Measurements from ENCODE around the gene MYO3B. TPM values are rescaled to one million over a fixed set of nuclear protein-coding genes. Genes with fewer than 3 reads are reported as not detected.
"Not testable (repeated sequence)": the region's sequence is repeated elsewhere in the genome, so short reads cannot be mapped to it uniquely, and the experiment has no call there.

Gene MYO3B
- total and polyA plus RNA-seq, 4 donors, result 0.50 to 0.61 (median 0.53) TPM

- Histone ChIP-seq H3K9me3 (ENCODE audit: control insufficient read depth, insufficient read depth, low read length) (peaks cover 1% of the 10 kb centered on the region), H3K4me1 (ENCODE audit: control insufficient read depth, insufficient read depth, low read length) (no peaks in the 10 kb centered on the region)
- no CpG with 5 or more reads among the region's 1 CpG for WGBS (ENCODE audit: insufficient coverage)
Measured at GRCh38 chr2:170206246-170206645, 28.3 kb downstream of the MYO3B start.

GRCh38 chr2:170206805-170207407 is 29.0 kb downstream of the MYO3B start:
- Histone ChIP-seq H3K9me3 (ENCODE audit: control insufficient read depth, insufficient read depth, low read length) (peaks cover 1% of the 10 kb centered on the region), H3K27ac (ENCODE audit: low read depth, low read length) (no peak overlapping the region), H3K4me1 (ENCODE audit: control insufficient read depth, insufficient read depth, low read length) (no peaks in the 10 kb centered on the region), H3K4me3 (ENCODE audit: low read depth, low read length) (no peak overlapping the region), H3K36me3 (ENCODE audit: control insufficient read depth, insufficient read depth, low read length) (no peaks in the 10 kb centered on the region), H3K27me3 (ENCODE audit: control insufficient read depth, insufficient read depth, low read length) (no peaks in the 10 kb centered on the region)
- WGBS (ENCODE audit: insufficient coverage), result no CpG with 5 or more reads among the region's 3 CpGs
- no peak for DNase-seq (ENCODE audit: low read depth in 4 of 6, low spot score in 6 of 6)

More at GRCh38 chr2:170206246-170206645, 28.3 kb downstream of the MYO3B start:
- no peaks in the 10 kb centered on the region for H3K36me3 ChIP-seq (ENCODE audit: control insufficient read depth, insufficient read depth, low read length)
- no peaks in the 10 kb centered on the region for H3K27me3 ChIP-seq (ENCODE audit: control insufficient read depth, insufficient read depth, low read length)
- no peak overlapping the region for H3K4me3 ChIP-seq (ENCODE audit: low read depth, low read length)
- no peak for DNase-seq (ENCODE audit: low read depth in 4 of 6, low spot score in 6 of 6)
- no peak overlapping the region for H3K27ac ChIP-seq (ENCODE audit: low read depth, low read length)

- no peak overlapping the region for H3K27ac ChIP-seq (ENCODE audit: low read depth, low read length)
- H3K4me1 ChIP-seq (ENCODE audit: control insufficient read depth, insufficient read depth, low read length), result no peaks in the 10 kb centered on the region
- H3K36me3 ChIP-seq (ENCODE audit: control insufficient read depth, insufficient read depth, low read length), result no peaks in the 10 kb centered on the region
- no peak for DNase-seq (ENCODE audit: low read depth in 4 of 6, low spot score in 6 of 6)
- H3K4me3 ChIP-seq (ENCODE audit: low read depth, low read length), result no peak overlapping the region
- 63% methylated on average over 1 of the region's 4 CpGs for WGBS (ENCODE audit: insufficient coverage)
- no peaks in the 10 kb centered on the region for H3K27me3 ChIP-seq (ENCODE audit: control insufficient read depth, insufficient read depth, low read length)
- H3K9me3 ChIP-seq (ENCODE audit: control insufficient read depth, insufficient read depth, low read length), result peaks cover 1% of the 10 kb centered on the region
Measured at GRCh38 chr2:170207901-170208300, 30.0 kb downstream of the MYO3B start.

GRCh38 chr2:170208967-170209366 is 31.0 kb downstream of the MYO3B start:
- WGBS (ENCODE audit: insufficient coverage), result 100% methylated on average over 1 of the region's 2 CpGs
- no peaks in the 10 kb centered on the region for H3K4me1 ChIP-seq (ENCODE audit: control insufficient read depth, insufficient read depth, low read length)

GRCh38 chr2:170212625-170213280 is 34.8 kb downstream of the MYO3B start:
- peaks cover 1% of the 10 kb centered on the region for H3K9me3 ChIP-seq (ENCODE audit: control insufficient read depth, insufficient read depth, low read length)
- no peak overlapping the region for H3K27ac ChIP-seq (ENCODE audit: low read depth, low read length)
- H3K27me3 ChIP-seq (ENCODE audit: control insufficient read depth, insufficient read depth, low read length), result no peaks in the 10 kb centered on the region
- H3K4me1 ChIP-seq (ENCODE audit: control insufficient read depth, insufficient read depth, low read length), result no peaks in the 10 kb centered on the region
- 48% methylated on average over 14 of the region's 14 CpGs for WGBS (ENCODE audit: insufficient coverage)
- no peak for DNase-seq (ENCODE audit: low read depth in 4 of 6, low spot score in 6 of 6)
- H3K4me3 ChIP-seq (ENCODE audit: low read depth, low read length), result no peak overlapping the region
- H3K36me3 ChIP-seq (ENCODE audit: control insufficient read depth, insufficient read depth, low read length), result no peaks in the 10 kb centered on the region

More at GRCh38 chr2:170208967-170209366, 31.0 kb downstream of the MYO3B start:
- H3K27me3 ChIP-seq (ENCODE audit: control insufficient read depth, insufficient read depth, low read length), result no peaks in the 10 kb centered on the region
- H3K9me3 ChIP-seq (ENCODE audit: control insufficient read depth, insufficient read depth, low read length), result peaks cover 1% of the 10 kb centered on the region
- H3K27ac ChIP-seq (ENCODE audit: low read depth, low read length), result no peak overlapping the region
- H3K4me3 ChIP-seq (ENCODE audit: low read depth, low read length), result no peak overlapping the region
- DNase-seq (ENCODE audit: low read depth in 4 of 6, low spot score in 6 of 6), result no peak
- no peaks in the 10 kb centered on the region for H3K36me3 ChIP-seq (ENCODE audit: control insufficient read depth, insufficient read depth, low read length)

GRCh38 chr2:170213281-170213625 is 35.3 kb downstream of the MYO3B start:
- not testable (repeated sequence) for H3K36me3 ChIP-seq (ENCODE audit: control insufficient read depth, insufficient read depth, low read length); H3K4me3 ChIP-seq (ENCODE audit: low read depth, low read length); H3K9me3 ChIP-seq (ENCODE audit: control insufficient read depth, insufficient read depth, low read length); H3K4me1 ChIP-seq (ENCODE audit: control insufficient read depth, insufficient read depth, low read length); H3K27ac ChIP-seq (ENCODE audit: low read depth, low read length); H3K27me3 ChIP-seq (ENCODE audit: control insufficient read depth, insufficient read depth, low read length); DNase-seq (ENCODE audit: low read depth in 4 of 6, low spot score in 6 of 6)
- 23% methylated on average over 4 of the region's 10 CpGs for WGBS (ENCODE audit: insufficient coverage)

GRCh38 chr2:170213651-170214050 is 35.7 kb downstream of the MYO3B start:
- Histone ChIP-seq H3K4me1 (ENCODE audit: control insufficient read depth, insufficient read depth, low read length) (no peaks in the 10 kb centered on the region), H3K27ac (ENCODE audit: low read depth, low read length) (no peak overlapping the region), H3K27me3 (ENCODE audit: control insufficient read depth, insufficient read depth, low read length) (no peaks in the 10 kb centered on the region), H3K4me3 (ENCODE audit: low read depth, low read length) (no peak overlapping the region), H3K9me3 (ENCODE audit: control insufficient read depth, insufficient read depth, low read length) (peaks cover 1% of the 10 kb centered on the region), H3K36me3 (ENCODE audit: control insufficient read depth, insufficient read depth, low read length) (no peaks in the 10 kb centered on the region)
- no peak for DNase-seq (ENCODE audit: low read depth in 4 of 6, low spot score in 6 of 6)
- 83% methylated on average over 1 of the region's 2 CpGs for WGBS (ENCODE audit: insufficient coverage)

GRCh38 chr2:170214309-170214948 is 36.5 kb downstream of the MYO3B start:
- H3K9me3 ChIP-seq (ENCODE audit: control insufficient read depth, insufficient read depth, low read length), result no peaks in the 10 kb centered on the region
- 40% methylated on average over 2 of the region's 7 CpGs for WGBS (ENCODE audit: insufficient coverage)
- H3K27me3 ChIP-seq (ENCODE audit: control insufficient read depth, insufficient read depth, low read length), result no peaks in the 10 kb centered on the region
- no peak overlapping the region for H3K27ac ChIP-seq (ENCODE audit: low read depth, low read length)
- peak in 1 of 6 donors; percentile 88 for DNase-seq (ENCODE audit: low read depth in 4 of 6, low spot score in 6 of 6)
- H3K4me1 ChIP-seq (ENCODE audit: control insufficient read depth, insufficient read depth, low read length), result no peaks in the 10 kb centered on the region
- H3K4me3 ChIP-seq (ENCODE audit: low read depth, low read length), result no peak overlapping the region
- H3K36me3 ChIP-seq (ENCODE audit: control insufficient read depth, insufficient read depth, low read length), result no peaks in the 10 kb centered on the region

- Histone ChIP-seq H3K36me3 (ENCODE audit: control insufficient read depth, insufficient read depth, low read length) (no peaks in the 10 kb centered on the region), H3K4me3 (ENCODE audit: low read depth, low read length) (no peak overlapping the region), H3K27ac (ENCODE audit: low read depth, low read length) (no peak overlapping the region), H3K9me3 (ENCODE audit: control insufficient read depth, insufficient read depth, low read length) (no peaks in the 10 kb centered on the region), H3K4me1 (ENCODE audit: control insufficient read depth, insufficient read depth, low read length) (no peaks in the 10 kb centered on the region), H3K27me3 (ENCODE audit: control insufficient read depth, insufficient read depth, low read length) (no peaks in the 10 kb centered on the region)
- WGBS (ENCODE audit: insufficient coverage), result no CpG with 5 or more reads among the region's 2 CpGs
- DNase-seq (ENCODE audit: low read depth in 4 of 6, low spot score in 6 of 6), result peak in 1 of 6 donors; percentile 77
Measured at GRCh38 chr2:170215021-170215420, 37.1 kb downstream of the MYO3B start.

GRCh38 chr2:170216428-170216827 is 38.5 kb downstream of the MYO3B start:
- Histone ChIP-seq H3K4me1 (ENCODE audit: control insufficient read depth, insufficient read depth, low read length) (no peaks in the 10 kb centered on the region), H3K27ac (ENCODE audit: low read depth, low read length) (no peak overlapping the region), H3K27me3 (ENCODE audit: control insufficient read depth, insufficient read depth, low read length) (no peaks in the 10 kb centered on the region), H3K36me3 (ENCODE audit: control insufficient read depth, insufficient read depth, low read length) (no peaks in the 10 kb centered on the region), H3K9me3 (ENCODE audit: control insufficient read depth, insufficient read depth, low read length) (no peaks in the 10 kb centered on the region), H3K4me3 (ENCODE audit: low read depth, low read length) (no peak overlapping the region)
- no peak for DNase-seq (ENCODE audit: low read depth in 4 of 6, low spot score in 6 of 6)
- WGBS (ENCODE audit: insufficient coverage), result no CpG with 5 or more reads among the region's 3 CpGs
